ENCODE results near the gene GNG7.
"Not testable (repeated sequence)": the region's sequence is repeated elsewhere in the genome, so short reads cannot be mapped to it uniquely, and the experiment has no call there.

Gene GNG7

DNA sequence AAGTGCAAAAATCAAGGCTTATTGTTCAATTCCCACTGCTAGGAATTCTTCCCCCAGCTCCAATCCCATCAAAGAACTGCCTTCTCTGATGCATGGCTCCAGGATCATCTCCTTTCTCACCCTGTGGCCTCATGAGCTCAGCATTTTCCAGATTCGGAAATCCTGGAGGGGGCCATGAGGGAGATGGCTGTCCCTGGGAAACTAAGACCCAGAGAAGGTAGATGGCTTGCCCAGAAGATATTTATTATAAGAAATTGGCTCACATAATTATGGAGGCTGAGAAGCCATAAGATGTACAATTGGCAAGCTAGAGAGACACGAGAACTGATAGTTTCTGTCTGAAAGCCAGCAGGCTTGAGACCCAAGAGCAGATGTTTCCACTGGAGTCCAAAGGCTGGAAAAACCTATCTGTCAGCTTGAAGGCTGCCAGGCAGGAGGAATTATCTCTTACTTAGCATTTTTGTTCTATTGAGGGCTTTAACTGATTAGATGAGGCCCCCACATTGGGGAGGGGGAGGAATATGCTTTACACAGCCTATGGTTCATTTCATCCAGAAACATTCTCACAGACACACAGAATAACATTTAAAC, 168.0 kb downstream of the GNG7 start:
- no peak for DNase-seq (ENCODE audit: low read depth)

DNA sequence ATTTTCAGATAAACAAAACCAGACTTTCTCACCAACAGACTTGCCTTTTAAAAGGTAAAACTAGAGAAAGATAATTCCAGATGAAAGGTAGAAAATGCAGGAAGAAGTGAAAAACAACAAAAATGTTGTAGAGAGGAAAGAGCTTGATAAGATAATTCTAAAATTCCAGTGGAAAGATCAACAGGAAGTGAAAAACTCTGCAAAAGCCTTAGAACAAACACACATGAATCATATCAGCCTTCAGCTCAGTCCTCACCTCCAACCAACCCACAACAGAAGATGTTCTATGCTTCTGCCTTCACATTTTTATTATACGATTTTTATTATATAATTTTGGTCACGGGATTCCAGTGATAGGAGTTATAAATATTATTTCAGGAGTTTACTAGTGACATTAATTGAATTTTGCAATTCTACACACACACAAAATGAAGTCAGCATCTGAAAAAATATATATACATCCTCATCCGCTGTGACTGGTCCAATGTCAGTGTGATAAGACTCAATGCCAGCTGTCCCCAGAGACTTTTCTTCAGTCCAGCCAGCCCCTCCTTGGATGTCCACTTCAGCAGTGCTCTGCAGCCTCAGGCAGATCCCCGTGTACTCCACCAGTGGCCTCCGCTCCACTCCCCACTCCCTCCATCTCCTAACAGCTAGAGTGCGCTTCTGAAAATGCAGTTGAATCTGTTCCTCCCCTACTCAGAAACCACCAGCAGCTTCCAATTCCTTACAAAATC, 168.6 kb downstream of the GNG7 start:
- no peak for DNase-seq (ENCODE audit: low read depth)

DNA sequence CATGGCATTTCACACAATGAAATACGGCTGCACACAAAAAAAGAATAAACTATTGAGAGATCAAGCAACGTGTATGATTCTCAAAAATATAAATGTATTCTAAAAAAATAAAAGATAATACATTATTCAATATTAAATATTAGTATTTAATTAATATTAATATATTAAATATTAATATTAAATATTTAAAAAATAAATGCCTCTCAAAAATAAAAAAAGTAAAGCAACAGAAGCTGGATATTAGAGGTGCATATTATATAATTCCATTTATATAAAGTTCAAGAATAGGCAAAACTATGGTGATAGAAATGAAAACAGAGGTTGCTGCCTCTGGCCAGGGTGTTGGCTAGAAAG, 169.4 kb downstream of the GNG7 start:
- no peak for DNase-seq (ENCODE audit: low read depth)

DNA sequence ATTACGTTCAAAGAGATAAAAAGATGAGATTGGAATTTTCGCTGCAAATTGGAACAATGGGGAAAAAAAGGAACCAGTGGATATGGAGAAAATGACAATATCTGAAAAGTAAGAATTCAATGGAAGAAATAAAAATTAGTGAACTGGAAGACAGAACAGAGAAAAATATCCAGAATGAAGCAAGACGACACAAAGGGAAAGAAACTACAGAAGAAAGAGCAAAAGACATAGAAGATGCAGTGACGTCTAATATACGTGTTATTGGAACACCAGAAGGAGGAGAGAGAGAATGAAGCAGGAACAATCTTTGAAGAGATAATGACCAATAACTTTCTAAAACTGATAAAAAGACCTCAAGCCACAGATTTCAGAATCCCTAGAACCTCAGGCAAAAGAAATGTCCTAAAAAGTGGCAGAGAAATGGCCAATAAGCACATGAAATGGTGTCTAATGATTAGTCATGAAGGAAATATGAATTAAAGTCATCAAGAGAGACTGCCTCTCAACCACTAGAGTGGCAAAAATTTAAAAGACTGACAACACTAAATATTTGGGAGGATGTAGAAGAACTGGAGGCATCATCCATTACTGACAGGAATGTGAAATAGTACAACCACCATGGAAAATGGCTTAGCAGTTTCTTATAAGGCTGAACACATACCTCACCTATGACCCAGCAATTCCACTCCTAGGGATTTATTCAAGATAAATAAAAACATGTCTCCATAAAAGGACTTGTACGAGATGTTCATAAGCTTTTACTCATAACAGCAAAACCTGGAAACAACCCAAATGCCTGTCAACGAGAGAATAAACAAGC, 170.0 kb downstream of the GNG7 start:
- DNase-seq (ENCODE audit: low read depth): no peak

DNA sequence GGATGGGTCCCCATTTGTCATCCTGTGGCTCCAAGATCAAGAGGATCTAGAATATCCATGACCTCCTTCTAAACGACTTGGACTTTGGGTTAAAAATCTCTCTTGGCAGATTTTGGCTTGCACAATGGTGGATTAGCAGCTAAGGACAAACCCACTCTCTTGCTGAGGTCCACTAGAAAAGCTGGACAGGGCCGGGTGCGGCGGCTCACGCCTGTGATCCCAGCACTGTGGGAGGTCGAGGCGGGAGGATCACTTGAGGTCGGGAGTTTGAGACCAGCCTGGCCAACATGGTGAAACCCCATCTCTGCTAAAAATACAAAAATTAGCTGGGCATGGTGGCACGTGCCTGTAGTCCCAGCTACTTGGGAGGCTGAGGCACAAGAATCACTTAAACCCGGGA, 172.6 kb downstream of the GNG7 start:
- DNase-seq (ENCODE audit: low read depth): not testable (repeated sequence)

DNA sequence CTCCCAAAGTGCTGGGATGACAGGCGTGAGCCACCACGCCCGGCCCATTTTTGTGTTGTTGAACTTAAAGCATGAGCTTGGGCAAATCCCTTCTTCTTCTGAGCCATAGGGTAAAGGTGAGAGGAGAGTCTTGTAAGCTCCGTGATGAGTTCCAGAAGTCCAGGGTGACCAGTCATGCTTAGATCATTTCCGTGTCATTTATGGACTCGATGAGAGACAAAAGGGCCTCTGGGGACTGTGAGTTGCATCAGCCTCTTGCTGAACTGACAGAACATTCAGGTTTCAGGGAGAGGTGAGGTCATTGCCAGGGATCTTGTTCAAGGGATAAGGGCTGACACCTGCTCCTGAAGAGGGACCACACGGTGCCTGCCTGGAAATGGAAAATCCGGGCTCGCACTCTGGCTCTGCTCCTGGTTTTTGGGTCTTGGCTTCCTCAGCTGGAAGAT, 173.0 kb downstream of the GNG7 start:
- DNase-seq (ENCODE audit: low read depth): no peak

DNA sequence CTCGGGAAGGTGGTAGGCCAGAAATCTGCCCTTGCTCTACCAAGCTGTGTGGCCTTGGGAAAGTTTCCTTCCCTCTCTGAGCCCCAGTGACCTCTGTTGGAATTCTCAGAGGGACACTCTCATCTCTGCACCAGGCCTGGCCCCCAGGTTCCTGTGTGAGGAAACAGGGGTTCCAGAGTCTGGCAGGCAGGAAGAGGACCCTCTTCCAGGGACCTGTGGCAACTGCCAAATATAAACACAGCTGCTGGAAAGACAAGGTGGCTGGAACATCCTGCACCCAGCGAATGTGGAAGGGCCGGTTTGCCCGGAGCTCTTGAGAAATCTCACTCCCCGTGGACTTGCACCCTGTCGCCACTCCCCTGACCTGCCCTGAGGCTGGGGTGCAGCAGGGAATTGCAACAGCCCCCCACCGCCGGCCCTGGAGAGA, 173.8 kb downstream of the GNG7 start:
- DNase-seq (ENCODE audit: low read depth): no peak

DNA sequence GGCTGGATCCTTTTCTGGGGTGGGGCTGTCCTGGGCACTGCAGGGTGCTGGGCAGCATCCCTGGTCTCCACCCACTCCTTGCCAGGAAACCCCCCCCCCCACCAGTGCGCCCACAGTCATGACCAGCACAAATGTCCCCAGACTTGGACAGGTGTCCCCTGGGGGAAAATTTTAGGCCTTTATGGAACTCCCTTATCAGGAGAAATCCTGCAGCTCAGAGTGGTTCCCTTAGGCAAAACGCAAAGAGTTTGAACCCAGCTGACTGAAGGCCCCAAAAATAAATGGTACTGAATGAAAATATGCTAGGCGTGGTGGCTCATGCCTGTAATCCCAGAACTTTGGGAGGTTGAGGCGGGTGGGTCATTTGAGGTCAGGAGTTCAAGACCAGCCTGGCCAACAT, 174.8 kb downstream of the GNG7 start:
- DNase-seq (ENCODE audit: low read depth): no peak

DNA sequence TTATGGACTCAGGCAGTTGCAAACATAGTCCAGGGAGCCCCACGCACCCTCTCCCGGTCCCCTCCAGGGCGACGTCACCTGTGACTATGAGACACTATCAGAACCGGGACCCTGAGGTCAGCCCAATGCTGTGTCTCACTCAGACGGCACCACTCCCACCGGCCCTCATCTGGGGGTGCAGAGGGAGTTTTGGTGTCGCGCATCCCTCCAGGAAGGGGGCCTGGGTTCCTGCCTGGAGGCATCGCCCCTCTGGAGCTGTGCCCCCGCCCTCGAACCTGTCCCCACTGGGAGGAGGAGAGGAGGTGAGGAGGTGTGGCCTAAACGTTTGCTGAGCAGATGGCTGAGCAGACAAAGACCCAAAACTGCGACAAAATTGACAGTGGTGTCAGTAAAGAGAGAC, 175.3 kb downstream of the GNG7 start:
- DNase-seq (ENCODE audit: low read depth): no peak

DNA sequence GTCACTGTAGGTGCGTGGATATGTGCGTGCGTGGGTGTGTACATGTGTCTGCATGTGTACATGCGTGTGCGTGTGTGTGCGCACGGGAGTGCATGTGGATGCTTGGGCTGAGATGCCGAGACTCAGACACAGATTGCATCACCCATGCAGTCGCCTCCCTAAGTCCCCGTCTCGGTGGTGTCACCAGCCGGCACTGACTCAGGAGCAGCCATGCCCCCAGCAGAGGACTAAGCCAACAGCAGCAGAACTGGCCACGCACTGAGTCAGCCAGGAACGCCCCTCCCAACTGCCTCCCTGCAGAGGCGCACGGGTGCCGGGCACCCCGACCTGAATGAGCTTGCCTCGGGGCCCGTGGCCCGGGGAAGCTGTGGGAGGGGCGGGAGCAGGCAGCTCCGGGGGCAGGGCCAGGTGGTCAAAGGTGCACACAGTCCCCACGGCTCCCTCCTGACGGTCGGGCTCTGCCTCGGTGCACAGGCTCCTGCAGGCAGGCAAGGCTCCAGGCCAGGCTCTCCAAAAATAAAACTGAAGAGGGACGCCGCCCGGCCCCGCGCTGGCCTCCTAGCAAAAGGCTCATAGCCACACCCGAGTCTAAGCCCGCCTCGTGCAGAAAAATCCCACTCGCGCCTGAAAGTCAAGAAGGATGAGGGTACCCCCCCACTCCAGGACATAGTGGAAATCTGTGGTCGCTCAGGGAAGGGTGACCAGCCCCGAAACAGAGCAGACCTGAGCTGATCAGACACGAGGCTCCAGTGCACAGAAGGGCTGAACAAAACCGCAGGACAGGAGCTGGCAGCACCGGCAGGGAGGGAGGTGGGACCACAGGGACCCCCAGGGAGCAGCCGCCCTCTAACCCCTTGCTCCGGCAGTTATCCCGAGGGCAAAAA, 177.4 kb downstream of the GNG7 start:
- no peak for DNase-seq (ENCODE audit: low read depth)

DNA sequence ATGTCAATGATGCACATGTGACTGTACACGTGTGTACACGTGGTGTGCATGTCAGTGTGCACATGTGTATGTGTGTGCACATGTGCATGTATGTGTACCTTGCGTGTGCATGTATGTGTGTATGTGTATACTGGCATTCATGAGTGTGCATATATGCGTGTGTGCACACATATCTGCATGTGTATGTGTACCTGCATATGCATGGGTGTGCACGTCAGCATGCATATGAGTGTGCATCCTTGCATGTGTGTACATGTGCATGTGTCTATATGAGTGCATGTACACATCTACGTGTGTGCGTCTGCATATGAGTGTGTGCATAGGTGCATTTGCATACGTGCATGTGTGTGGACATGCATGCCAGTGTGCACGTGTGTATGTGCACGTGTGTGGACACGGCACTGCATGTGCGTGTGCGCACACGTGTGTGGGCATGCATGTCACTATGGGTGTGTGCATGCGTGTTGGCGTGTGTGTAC, 178.1 kb downstream of the GNG7 start:
- DNase-seq (ENCODE audit: low read depth): no peak

DNA sequence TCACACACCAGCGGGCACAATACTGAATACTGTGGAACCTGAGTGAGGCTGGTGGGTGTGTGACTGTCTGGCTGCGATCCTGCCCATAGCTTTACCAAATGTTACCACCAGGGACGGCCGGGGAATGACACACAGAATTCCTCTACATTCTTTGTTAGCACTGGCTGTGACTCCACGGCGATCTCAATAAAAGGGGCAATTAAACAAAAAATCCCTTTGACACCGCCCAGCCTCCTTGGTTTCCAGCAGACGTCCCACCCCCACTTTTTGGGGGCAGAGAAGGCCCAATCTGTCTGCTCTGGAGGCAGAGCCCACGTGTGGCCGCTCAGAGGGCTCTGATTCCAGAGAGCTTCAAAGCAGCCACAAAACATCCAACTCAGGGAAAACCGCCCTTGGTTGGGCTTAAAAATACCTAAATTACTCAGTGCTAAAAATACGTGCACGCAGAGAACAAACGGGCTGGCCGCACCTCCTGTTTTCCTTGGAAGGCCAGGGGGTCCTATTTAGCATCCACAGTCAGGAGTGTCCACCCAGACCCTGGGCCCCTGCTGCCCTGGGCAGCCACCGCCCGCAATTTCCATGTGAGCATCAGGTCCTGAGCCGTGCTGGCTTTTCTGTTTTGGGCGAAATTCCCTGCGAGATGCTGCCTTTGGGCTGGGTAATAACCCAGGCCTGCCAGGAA, 178.7 kb downstream of the GNG7 start:
- DNase-seq (ENCODE audit: low read depth): no peak

DNA sequence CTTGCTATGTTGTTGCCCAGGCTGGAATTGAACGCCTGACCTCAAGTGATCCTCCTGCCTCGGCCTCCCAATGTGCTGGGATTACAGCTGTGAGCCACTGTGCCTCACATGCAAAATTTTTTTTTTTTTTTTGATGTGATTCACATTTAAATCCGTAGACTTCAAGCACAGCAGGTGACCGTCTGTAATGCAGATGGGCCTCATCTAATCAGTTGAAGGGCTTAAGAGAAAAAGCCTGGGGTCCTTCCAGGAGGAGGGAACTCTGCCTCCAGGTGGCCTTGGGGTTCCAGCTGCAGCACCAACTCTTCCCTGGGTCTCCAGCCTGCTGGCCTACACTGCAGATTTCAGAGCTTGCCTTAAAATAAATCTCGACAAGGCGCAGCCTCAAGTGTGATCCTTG, 183.0 kb downstream of the GNG7 start:
- DNase-seq (ENCODE audit: low read depth): no peak

DNA sequence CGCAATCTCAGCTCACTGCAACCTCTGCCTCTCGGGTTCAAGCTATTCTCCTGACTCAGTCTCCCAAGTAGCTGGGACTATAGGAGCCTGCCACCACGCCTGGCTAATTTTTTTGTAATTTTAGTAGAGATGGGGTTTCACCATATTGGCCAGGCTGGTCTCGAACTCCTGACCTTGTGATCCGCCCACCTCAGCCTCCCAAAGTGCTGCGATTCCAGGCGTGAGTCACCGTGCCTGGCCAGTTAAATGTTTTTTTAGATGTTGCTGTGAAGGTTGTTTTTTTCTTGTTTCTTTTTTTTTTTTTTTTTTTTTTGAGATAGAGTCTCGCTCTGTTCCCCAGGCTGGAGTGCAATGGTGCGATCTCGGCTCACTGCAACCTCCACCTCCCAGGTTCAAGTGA, 183.6 kb downstream of the GNG7 start:
- DNase-seq (ENCODE audit: low read depth): not testable (repeated sequence)

DNA sequence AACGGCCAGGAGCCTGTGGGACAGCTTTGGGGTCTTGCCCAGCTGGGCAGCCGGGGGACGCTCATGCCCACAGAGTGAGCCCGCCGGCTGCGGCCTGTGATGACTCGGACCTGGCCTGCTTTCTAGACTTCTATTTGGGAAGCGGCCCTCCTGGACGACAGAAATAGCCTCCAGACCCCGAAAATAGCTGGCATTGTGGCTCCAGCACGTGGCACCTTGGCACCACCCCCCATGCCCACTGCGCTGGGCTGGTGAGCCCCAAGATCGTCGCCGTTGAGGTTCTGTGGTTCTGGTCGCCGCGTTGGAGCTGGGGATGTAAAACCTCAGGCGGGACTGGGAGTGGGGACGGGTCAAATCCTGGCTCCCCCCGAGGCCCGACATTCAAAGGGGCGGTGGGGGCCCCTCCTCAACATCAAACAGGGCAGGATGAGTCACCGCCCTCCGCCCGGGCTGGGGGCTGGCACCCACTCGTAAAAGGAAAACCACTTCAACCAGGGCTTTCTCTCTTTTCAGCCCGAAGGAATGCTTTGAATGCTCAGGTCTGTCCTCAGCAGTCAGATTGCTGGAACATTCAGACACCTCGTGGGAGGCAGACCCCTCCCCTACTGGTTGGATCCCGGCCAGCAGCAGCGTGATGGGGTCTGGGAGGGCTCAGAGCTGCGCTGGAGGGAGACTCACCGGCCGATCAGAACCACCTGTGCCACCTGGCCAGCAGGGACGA, 184.5 kb downstream of the GNG7 start:
- no peak for DNase-seq (ENCODE audit: low read depth)

DNA sequence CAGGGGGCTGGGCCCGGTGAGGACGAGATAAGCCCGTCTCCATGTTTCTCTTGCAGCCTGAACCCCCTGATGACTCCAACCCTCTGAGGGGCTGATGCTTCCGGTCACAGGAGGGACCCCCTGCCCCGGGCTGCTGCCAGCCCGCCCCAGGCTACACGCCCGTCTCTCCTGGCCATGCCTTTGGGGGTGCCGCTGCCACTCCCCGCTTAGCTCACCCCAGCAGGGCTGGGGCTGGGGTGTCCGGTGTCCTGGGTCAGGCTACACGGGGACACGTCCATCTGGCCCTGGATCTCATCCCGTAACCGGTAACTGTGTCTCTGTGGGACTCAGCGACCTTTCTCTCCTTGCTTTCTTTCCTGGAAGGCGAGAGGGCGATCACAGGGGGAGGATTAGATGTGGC, 185.8 kb downstream of the GNG7 start:
- no peak for DNase-seq (ENCODE audit: low read depth)

DNA sequence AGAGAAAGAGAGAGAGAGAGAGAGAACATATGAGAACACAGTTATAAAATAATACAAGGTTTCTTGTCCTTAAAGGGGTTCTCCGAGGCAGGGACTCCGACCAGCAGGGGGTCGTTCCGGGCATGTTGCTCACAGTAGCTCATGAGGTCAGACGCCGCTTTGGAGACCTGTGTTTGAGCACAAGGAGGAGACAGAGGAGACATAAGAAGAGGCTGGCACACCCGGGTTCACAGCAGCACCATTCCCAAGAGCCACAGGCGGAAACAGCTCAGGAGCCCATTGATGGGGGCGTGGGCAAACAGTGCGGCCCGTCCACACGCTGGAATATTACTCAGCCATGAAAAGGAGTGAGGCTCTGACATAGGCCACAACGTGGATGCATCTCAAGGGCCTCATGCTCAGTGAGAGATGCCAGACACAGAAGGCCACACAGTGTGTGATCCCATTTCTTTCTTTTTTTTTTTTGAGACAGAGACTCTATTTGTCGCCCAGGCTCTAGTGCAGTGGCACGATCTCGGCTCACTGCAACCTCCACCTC, 187.4 kb downstream of the GNG7 start:
- DNase-seq (ENCODE audit: low read depth): no peak

DNA sequence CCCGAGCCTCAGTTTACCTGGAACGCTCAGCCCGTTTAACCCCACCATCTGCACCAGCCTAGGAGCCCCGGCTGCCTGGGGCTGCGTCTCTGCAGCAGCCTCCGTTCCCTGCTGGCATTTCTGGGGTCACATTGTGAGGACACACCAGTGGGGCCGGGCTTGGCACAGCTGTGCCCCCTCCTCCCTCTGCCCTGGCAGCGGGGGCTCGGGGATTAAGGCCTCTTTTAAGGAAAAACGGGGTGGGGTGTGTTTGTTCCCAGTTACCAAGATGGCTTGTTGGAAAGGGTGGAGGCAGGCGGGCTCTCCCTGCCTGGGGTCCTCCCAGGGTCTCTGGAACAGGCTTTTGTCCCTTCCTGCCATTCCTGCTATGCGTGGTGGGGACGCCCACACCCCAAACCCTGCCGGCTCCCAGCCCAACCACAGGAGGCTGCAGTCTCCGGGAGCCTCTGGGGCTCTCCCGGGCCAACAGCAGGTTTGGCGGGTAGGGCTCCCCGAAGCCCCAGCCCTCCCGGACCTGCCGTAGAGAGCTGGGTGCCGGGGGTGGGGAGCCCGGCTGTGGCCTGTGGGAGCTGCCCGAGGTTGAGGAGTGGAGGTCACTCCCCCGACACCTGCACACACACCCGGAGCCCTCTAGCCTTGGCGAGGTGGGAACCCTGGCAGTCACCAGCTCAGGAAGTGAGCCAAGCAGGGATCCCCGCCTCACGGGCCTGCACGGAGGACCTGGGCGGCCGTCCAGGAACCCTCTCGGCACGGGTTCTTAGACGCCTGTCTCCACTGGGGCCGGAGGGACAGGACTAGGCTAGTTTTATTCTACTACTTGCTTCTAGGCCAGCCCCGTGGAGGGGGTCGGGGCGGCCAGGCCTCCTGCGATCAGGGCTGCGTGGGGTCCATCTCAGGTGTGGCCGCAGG, 189.7 kb downstream of the GNG7 start:
- no peak for DNase-seq (ENCODE audit: low read depth)

DNA sequence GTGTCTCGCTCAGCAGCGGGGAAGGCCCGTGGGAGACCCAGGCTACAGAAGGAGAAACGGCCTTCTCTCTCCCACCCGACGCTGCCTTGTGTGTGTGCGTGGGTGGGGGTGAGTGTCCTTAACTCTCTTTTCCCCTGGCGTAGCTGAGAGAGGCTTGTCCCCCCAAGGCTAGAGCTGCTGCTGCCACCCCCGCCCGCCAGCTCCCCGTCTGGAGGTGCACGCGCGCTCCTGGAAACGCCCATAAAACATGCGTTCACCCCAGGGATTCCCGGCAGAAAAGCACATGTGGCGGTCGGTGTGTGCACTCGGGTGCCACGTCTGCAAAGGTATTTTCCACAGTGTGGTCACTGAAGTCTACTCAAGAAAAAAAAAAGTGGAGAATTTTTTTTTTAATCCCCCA, 190.5 kb downstream of the GNG7 start:
- DNase-seq (ENCODE audit: low read depth): no peak

Data from stimulated activated CD8-positive, alpha-beta memory T cell treated with anti-CD3 and anti-CD28 coated beads, Interleukin-15, amount 100 ng/mL, for 24 hours (primary cell).